H9 (cell line): ENCODE results near the gene ARID1B. TPM values are rescaled to one million over a fixed set of nuclear protein-coding genes. Genes with fewer than 3 reads are reported as not detected.

ENCODE experiments used
- DNase-seq: peaks from one replicate; pipeline ENCODE4 v3.0.0-alpha.2; 2017
- H2AFZ ChIP-seq: one replicate; pipeline ENCODE4 v1.6.1; 2013; ENCODE audit warnings: mild to moderate bottlenecking, low read length, control low read depth, moderate library complexity
- H2AK5ac ChIP-seq: 2 replicates; pipeline ENCODE4 v1.6.1; 2013; ENCODE audit warnings: low read length, control low read depth, mixed read lengths; ENCODE audit not compliant: insufficient read length
- H2BK120ac ChIP-seq: one replicate; pipeline ENCODE4 v1.6.1; 2013; ENCODE audit warnings: low read depth, mild to moderate bottlenecking, low read length, control low read depth, inconsistent platforms; ENCODE audit not compliant: poor library complexity, severe bottlenecking
- H2BK12ac ChIP-seq: 2 replicates; pipeline ENCODE4 v1.6.1; 2013; ENCODE audit warnings: low read length, control low read depth, mixed read lengths, low read depth; ENCODE audit not compliant: insufficient read length
- H2BK15ac ChIP-seq: 2 replicates; pipeline ENCODE4 v1.6.1; 2013; ENCODE audit warnings: low read depth, low read length, control low read depth
- H2BK20ac ChIP-seq: one replicate; pipeline ENCODE4 v1.6.1; 2013; ENCODE audit warnings: low read depth, mild to moderate bottlenecking, low read length, control low read depth, inconsistent platforms; ENCODE audit not compliant: poor library complexity, severe bottlenecking
- H2BK5ac ChIP-seq: 2 replicates; pipeline ENCODE4 v1.6.1; 2013; ENCODE audit warnings: low read length, control low read depth, mixed read lengths; ENCODE audit not compliant: insufficient read length
- H3K14ac ChIP-seq: 2 replicates; pipeline ENCODE4 v1.6.1; 2013; ENCODE audit warnings: low read length, control low read depth; ENCODE audit not compliant: insufficient read depth
- H3K18ac ChIP-seq: 2 replicates; pipeline ENCODE4 v1.6.1; 2013; ENCODE audit warnings: low read depth, mild to moderate bottlenecking, mixed read lengths, low read length, control low read depth; ENCODE audit not compliant: insufficient read length
- H3K23ac ChIP-seq: 2 replicates; pipeline ENCODE4 v1.6.1; 2013; ENCODE audit warnings: low read length, control low read depth, mixed read lengths, low read depth; ENCODE audit not compliant: insufficient read length
- H3K23me2 ChIP-seq: 2 replicates; pipeline ENCODE4 v1.6.1; 2013; ENCODE audit warnings: low read depth, mild to moderate bottlenecking, mixed read lengths, low read length, control low read depth; ENCODE audit not compliant: insufficient read length, poor library complexity, severe bottlenecking
- H3K27ac ChIP-seq: 2 replicates; pipeline ENCODE4 v1.5.1; 2013; ENCODE audit warnings: low read length, control low read depth, mixed read lengths, low read depth; ENCODE audit not compliant: insufficient read length
- H3K27me3 ChIP-seq: 2 replicates; pipeline ENCODE4 v1.6.1; 2013; ENCODE audit warnings: low read length, control low read depth, inconsistent platforms; ENCODE audit not compliant: insufficient read depth
- H3K4ac ChIP-seq: 2 replicates; pipeline ENCODE4 v1.6.1; 2013; ENCODE audit warnings: low read depth, mild to moderate bottlenecking, control low read depth, inconsistent platforms, low read length, moderate library complexity
- H3K4me1 ChIP-seq: 2 replicates; pipeline ENCODE4 v1.6.1; 2013; ENCODE audit warnings: low read length, control low read depth, inconsistent platforms; ENCODE audit not compliant: insufficient read depth
- H3K4me2 ChIP-seq: 2 replicates; pipeline ENCODE4 v1.6.1; 2013; ENCODE audit warnings: low read length, control low read depth, mixed read lengths; ENCODE audit not compliant: insufficient read length, insufficient read depth
- H3K56ac ChIP-seq: 2 replicates; pipeline ENCODE4 v1.6.1; 2013; ENCODE audit warnings: low read depth, mild to moderate bottlenecking, mixed read lengths, low read length, control low read depth; ENCODE audit not compliant: insufficient read length
- H3K79me1 ChIP-seq: 2 replicates; pipeline ENCODE4 v1.6.1; 2013; ENCODE audit warnings: low read depth, mild to moderate bottlenecking, moderate library complexity, low read length, control low read depth, inconsistent platforms; ENCODE audit not compliant: insufficient read depth, poor library complexity, severe bottlenecking
- H3K79me2 ChIP-seq: 2 replicates; pipeline ENCODE4 v1.6.1; 2013; ENCODE audit warnings: low read length, control low read depth, inconsistent platforms; ENCODE audit not compliant: insufficient read depth
- H3K9ac ChIP-seq: 2 replicates; pipeline ENCODE4 v1.6.1; 2013; ENCODE audit warnings: low read length, control low read depth, mixed read lengths; ENCODE audit not compliant: insufficient read length; ENCODE audit errors: extremely low read depth
- H3K9me3 ChIP-seq: one replicate; pipeline ENCODE4 v1.6.1; 2013; ENCODE audit warnings: low read depth, low read length, inconsistent platforms; ENCODE audit not compliant: control insufficient read depth
- H3T11ph ChIP-seq: one replicate; pipeline ENCODE4 v1.6.1; 2013; ENCODE audit warnings: mild to moderate bottlenecking, low read length, control low read depth, inconsistent platforms
- H4K20me1 ChIP-seq: one replicate; pipeline ENCODE4 v1.6.1; 2013; ENCODE audit not compliant: control insufficient read depth, insufficient read length, insufficient read depth
- H4K5ac ChIP-seq: 2 replicates; pipeline ENCODE4 v1.6.1; 2013; ENCODE audit warnings: low read depth, mild to moderate bottlenecking, mixed read lengths, low read length, control low read depth; ENCODE audit not compliant: insufficient read length
- H4K8ac ChIP-seq: replicated peaks from 2 replicates; pipeline ENCODE4 v1.6.1; 2013; ENCODE audit warnings: low read length, control low read depth, mixed read lengths, low read depth; ENCODE audit not compliant: insufficient read length
- H4K91ac ChIP-seq: 2 replicates; pipeline ENCODE4 v1.6.1; 2013; ENCODE audit warnings: low read depth, mild to moderate bottlenecking, moderate library complexity, mixed read lengths, low read length, control low read depth; ENCODE audit not compliant: insufficient read length
- H3K27ac Mint-ChIP-seq, 3 experiments: 2 replicates in 2 of 3; 3 replicates in 1 of 3; pipeline ENCODE4 v1.8.0; 2020 to 2021; ENCODE audit warnings: mixed read lengths in 3 of 3, mild to moderate bottlenecking in 1 of 3, moderate library complexity in 1 of 3
- H3K27me3 Mint-ChIP-seq: 2 replicates; pipeline ENCODE4 v1.8.0; 2021; ENCODE audit warnings: low read depth, mild to moderate bottlenecking, moderate library complexity, mixed read lengths
- H3K36me3 Mint-ChIP-seq, 3 experiments: 2 replicates in 2 of 3; 3 replicates in 1 of 3; pipeline ENCODE4 v1.8.0; 2020 to 2021; ENCODE audit warnings: low read depth in 3 of 3, mixed read lengths in 3 of 3; ENCODE audit not compliant: insufficient read depth in 1 of 3
- H3K4me1 Mint-ChIP-seq, 2 experiments: 2 replicates each; pipeline ENCODE4 v1.8.0; 2020; ENCODE audit warnings: mixed read lengths in 2 of 2
- H3K4me3 Mint-ChIP-seq, 2 experiments: 2 replicates in 1 of 2; 3 replicates in 1 of 2; pipeline ENCODE4 v1.8.0; 2020 to 2021; ENCODE audit warnings: mild to moderate bottlenecking in 2 of 2, mixed read lengths in 2 of 2, moderate library complexity in 1 of 2
- H3K9me3 Mint-ChIP-seq, 2 experiments: 2 replicates in 1 of 2; 3 replicates in 1 of 2; pipeline ENCODE4 v1.8.0; 2020; ENCODE audit warnings: mild to moderate bottlenecking in 2 of 2, mixed read lengths in 2 of 2, moderate library complexity in 1 of 2
- CTCF ChIP-seq: fragments of 200-600 bp; sonication (generic); conservative IDR thresholded peaks from 3 replicates; pipeline ENCODE4 v1.8.0; 2021; ENCODE audit warnings: antibody characterized with exemption, mild to moderate bottlenecking
- WGBS: extraction: QIAGEN DNeasy Blood & Tissue Kit; methylation state at CpG from one replicate; pipeline ENCODE4 v1.1.7; 2013; ENCODE audit warnings: missing lambda C conversion rate, low lambda C conversion rate, mixed read lengths; ENCODE audit not compliant: insufficient read length; ENCODE audit errors: extremely low coverage; 5-methylcytosine and 5-hydroxymethylcytosine counted together
- total RNA-seq: library from RNA; stranded (reverse); gene quantifications from 2 replicates; pipeline ENCODE4 v1.2.1, GENCODE V29; 2021

Gene ARID1B
- total RNA-seq, 1 experiment from 2014 or later = 88.2 TPM

DNA sequence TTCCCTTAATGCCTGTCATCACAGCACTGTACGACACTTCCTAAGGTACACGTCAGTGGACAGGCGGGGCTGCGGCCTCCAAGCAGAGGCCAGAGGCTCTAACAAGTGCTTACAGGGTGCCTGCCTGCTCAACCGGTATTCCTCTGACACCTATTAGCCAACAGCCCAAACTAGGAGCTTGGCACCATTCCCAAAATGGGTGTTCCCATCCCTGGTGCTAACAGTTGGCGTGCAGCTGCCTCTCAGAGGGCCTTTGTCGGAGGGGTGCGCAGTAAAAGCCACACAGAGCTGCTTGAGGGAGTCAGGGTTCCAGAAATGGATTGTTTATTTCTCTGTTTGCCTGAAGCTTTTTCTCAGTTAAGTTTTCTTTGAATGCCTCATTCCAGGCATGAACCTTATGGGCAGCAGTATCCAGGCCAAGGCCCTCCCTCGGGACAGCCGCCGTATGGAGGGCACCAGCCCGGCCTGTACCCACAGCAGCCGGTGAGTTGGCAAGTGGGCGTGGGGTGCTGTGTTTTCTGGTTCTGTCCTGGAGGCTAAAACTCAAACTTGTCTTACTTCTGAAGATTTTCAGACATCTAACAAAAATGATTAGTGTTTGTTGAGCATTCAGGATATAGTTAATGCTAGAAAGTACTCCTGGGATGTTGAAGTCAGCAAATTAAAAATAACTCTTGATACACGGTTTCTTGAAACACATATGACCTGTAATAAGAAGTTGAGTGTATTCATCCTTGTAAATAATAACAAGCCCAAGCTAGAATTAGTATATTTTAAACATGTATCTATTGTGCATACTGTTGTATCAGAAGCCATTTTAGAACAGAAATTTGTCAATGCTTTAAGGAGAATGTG is 421.5 kb downstream of the ARID1B start:
- H3K23ac ChIP-seq = no peak overlapping the region
- H3T11ph ChIP-seq = no peak overlapping the region
- no CpG with 5 or more reads among the region's 15 CpGs for WGBS
- no peak for TF ChIP-seq CTCF
- no peak overlapping the region for H3K4me3 Mint-ChIP-seq
- no peaks in the 10 kb centered on the region for H3K27me3 Mint-ChIP-seq
- H2AK5ac ChIP-seq = no peak overlapping the region
- H3K9me3 Mint-ChIP-seq = no peaks in the 10 kb centered on the region
- peaks cover 3% of the 10 kb centered on the region for H4K20me1 ChIP-seq
- H3K27ac ChIP-seq = no peak overlapping the region
- peaks cover 23 to 58% (median 50%) of the 10 kb centered on the region in 3 experiments; a peak in 6 of 7 replicates for H3K36me3 Mint-ChIP-seq
- H2BK15ac ChIP-seq = no peak overlapping the region
- no peak overlapping the region for H4K8ac ChIP-seq
- H3K79me1 ChIP-seq = no peaks in the 10 kb centered on the region
- H3K14ac ChIP-seq = no peak overlapping the region
- H3K23me2 ChIP-seq = no peaks in the 10 kb centered on the region
- H3K4me1 ChIP-seq = no peaks in the 10 kb centered on the region; the same call in 1 of the 2 replicates
- H2BK20ac ChIP-seq = no peak overlapping the region
- H3K4me2 ChIP-seq = no peak overlapping the region
- no peaks in the 10 kb centered on the region for H3K79me2 ChIP-seq
- no peak overlapping the region for H4K91ac ChIP-seq
- no peak overlapping the region for H2BK120ac ChIP-seq
- no peak overlapping the region for H2BK5ac ChIP-seq
- H3K56ac ChIP-seq = no peak overlapping the region
- H3K27ac Mint-ChIP-seq = no peak overlapping the region
- no peak overlapping the region for H3K9ac ChIP-seq
- H3K4ac ChIP-seq = no peak overlapping the region
- H3K27me3 ChIP-seq = no peaks in the 10 kb centered on the region
- no peak for DNase-seq
- no peak overlapping the region for H2AFZ ChIP-seq
- H3K4me1 Mint-ChIP-seq = peaks cover 0 to 6% of the 10 kb centered on the region in 2 experiments; a peak in 2 of 4 replicates
- H4K5ac ChIP-seq = no peak overlapping the region
- no peak overlapping the region for H2BK12ac ChIP-seq
- H3K9me3 ChIP-seq = no peaks in the 10 kb centered on the region
- no peak overlapping the region for H3K18ac ChIP-seq
